ENCODE measurements around the gene OAS1. TPM values are rescaled to one million over a fixed set of nuclear protein-coding genes. Genes with fewer than 3 reads are reported as not detected.

OAS1 gene
- total and polyA plus RNA-seq, 2 donors (not counting 1 experiment from before 2014, with no cell fraction given) = 48.3 to 70.2 TPM

DNA sequence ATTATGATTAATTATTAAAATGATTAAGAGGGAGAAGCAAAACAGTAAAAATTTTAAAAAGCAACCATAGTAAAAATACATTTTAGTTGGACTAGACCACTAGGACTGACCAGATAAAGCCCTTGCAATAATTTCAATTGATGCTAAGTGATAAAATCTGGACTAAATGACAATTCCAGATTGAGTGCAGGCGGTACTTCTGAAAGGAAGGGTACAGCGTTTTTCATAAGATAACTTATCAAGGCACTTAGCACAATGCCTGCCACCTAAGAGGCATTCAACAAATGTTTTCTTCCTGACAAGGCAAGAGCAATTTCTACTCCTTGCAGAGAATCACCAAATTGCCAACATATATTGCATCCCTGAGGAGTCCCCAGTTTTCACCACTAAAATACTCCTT lies 37.7 kb upstream of the OAS1 start:
- H3K79me2 ChIP-seq (ENCODE audit: control insufficient read depth, insufficient read depth, low read length) = no peaks in the 10 kb centered on the region
- no peak overlapping the region for H3K4me2 ChIP-seq (replicated peaks; ENCODE audit: low read depth, low read length, poor library complexity, severe bottlenecking)
- no peaks in the 10 kb centered on the region for H4K20me1 ChIP-seq (ENCODE audit: control insufficient read depth, insufficient read depth, low read length, poor library complexity, severe bottlenecking)
- H3K27ac ChIP-seq (ENCODE audit: low read length in 2 of 2) = no peak overlapping the region
- H3K36me3 ChIP-seq (replicated peaks in 1 of 2; ENCODE audit: control extremely low read depth in 1 of 2, control insufficient read depth in 1 of 2, extremely low read depth in 1 of 2, insufficient read depth in 2 of 2, low read length in 1 of 2) = no peaks in the 10 kb centered on the region
- DNase-seq = no peak
- no peak overlapping the region for H3K9ac ChIP-seq (ENCODE audit: low read length)
- POLR2A ChIA-PET = no interaction called here
- WGBS (ENCODE audit: insufficient coverage) = no CpG with 5 or more reads among the region's 2 CpGs
- Mint-ChIP-seq H3K4me3 (no peak overlapping the region), H3K4me1 (peaks cover 27% of the 10 kb centered on the region), H3K9me3 (ENCODE audit: insufficient read depth) (no peaks in the 10 kb centered on the region), H3K27me3 (peaks cover 12% of the 10 kb centered on the region), H3K27ac (no peak overlapping the region)
- peaks cover 15% of the 10 kb centered on the region in 2 donors for H3K4me1 ChIP-seq (ENCODE audit: control insufficient read depth in 2 of 2, insufficient read depth in 2 of 2, low read length in 2 of 2)
- H2AFZ ChIP-seq (ENCODE audit: insufficient read depth, low read depth, low read length, poor library complexity, severe bottlenecking) = no peak overlapping the region
- H3K9me3 ChIP-seq (ENCODE audit: control extremely low read depth in 1 of 3, control insufficient read depth in 2 of 3, insufficient read depth in 1 of 3, low read length in 2 of 3) = no peaks in the 10 kb centered on the region
- intact Hi-C loops (cut with micrococcal nuclease) = no loop called here
- H3K27me3 ChIP-seq (replicated peaks in 1 of 4; ENCODE audit: control extremely low read depth in 1 of 4, control insufficient read depth in 3 of 4, insufficient read depth in 4 of 4, low read length in 3 of 4) = peaks cover 0 to 4% (median 0%) of the 10 kb centered on the region in 4 experiments
- no peak overlapping the region for H3K4me3 ChIP-seq (ENCODE audit: control extremely low read depth in 1 of 5, extremely low read depth in 1 of 5, insufficient read depth in 1 of 5, low read depth in 2 of 5, low read length in 4 of 5)
- CTCF ChIA-PET = no interaction called here
- ATAC-seq (ENCODE audit: low read depth) = no peak
- no peak for TF ChIP-seq EZH2 (IDR thresholded peaks at IDR 0.05; ENCODE audit: borderline replicate concordance, insufficient read depth, low read depth, low read length, poor library complexity, severe bottlenecking)
- TF ChIP-seq, protein P1, sequence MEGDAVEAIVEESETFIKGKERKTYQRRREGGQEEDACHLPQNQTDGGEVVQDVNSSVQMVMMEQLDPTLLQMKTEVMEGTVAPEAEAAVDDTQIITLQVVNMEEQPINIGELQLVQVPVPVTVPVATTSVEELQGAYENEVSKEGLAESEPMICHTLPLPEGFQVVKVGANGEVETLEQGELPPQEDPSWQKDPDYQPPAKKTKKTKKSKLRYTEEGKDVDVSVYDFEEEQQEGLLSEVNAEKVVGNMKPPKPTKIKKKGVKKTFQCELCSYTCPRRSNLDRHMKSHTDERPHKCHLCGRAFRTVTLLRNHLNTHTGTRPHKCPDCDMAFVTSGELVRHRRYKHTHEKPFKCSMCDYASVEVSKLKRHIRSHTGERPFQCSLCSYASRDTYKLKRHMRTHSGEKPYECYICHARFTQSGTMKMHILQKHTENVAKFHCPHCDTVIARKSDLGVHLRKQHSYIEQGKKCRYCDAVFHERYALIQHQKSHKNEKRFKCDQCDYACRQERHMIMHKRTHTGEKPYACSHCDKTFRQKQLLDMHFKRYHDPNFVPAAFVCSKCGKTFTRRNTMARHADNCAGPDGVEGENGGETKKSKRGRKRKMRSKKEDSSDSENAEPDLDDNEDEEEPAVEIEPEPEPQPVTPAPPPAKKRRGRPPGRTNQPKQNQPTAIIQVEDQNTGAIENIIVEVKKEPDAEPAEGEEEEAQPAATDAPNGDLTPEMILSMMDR (IDR thresholded peaks at IDR 0.05) = no peak

DNA sequence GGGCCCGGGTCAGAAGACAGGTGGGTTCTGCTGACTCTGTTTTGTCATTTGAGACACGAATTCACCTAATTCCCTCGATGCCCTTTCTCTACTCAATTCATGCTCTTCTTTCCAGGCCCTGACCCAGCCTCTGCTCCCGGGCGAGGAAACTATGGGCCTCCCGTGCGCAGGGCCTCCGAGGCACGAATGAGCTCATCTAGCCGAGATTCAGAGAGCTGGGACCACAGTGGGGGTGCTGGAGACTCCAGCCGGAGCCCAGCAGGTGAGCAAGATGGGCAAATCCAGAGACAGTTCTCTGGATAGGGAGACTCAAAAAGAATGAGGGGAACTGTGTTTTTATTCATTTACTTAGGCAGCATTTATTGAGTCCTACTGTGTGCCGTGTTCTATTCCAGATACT lies 37.0 kb upstream of the OAS1 start:
- ChIA-PET POLR2A (no interaction called here), CTCF (no interaction called here)
- peaks cover 0 to 4% (median 0%) of the 10 kb centered on the region in 4 experiments for H3K27me3 ChIP-seq (replicated peaks in 1 of 4; ENCODE audit: control extremely low read depth in 1 of 4, control insufficient read depth in 3 of 4, insufficient read depth in 4 of 4, low read length in 3 of 4)
- peaks cover 16% of the 10 kb centered on the region for H3K27me3 Mint-ChIP-seq
- H3K36me3 ChIP-seq (replicated peaks in 1 of 2; ENCODE audit: control extremely low read depth in 1 of 2, control insufficient read depth in 1 of 2, extremely low read depth in 1 of 2, insufficient read depth in 2 of 2, low read length in 1 of 2) = no peaks in the 10 kb centered on the region
- no peak overlapping the region for H2AFZ ChIP-seq (ENCODE audit: insufficient read depth, low read depth, low read length, poor library complexity, severe bottlenecking)
- no peak for DNase-seq
- H3K4me2 ChIP-seq (replicated peaks; ENCODE audit: low read depth, low read length, poor library complexity, severe bottlenecking) = no peak overlapping the region
- no peaks in the 10 kb centered on the region for H4K20me1 ChIP-seq (ENCODE audit: control insufficient read depth, insufficient read depth, low read length, poor library complexity, severe bottlenecking)
- H3K27ac ChIP-seq (ENCODE audit: low read length in 2 of 2) = no peak overlapping the region
- peaks cover 15% of the 10 kb centered on the region in 2 donors for H3K4me1 ChIP-seq (ENCODE audit: control insufficient read depth in 2 of 2, insufficient read depth in 2 of 2, low read length in 2 of 2)
- H3K4me3 Mint-ChIP-seq = no peak overlapping the region
- no peak overlapping the region for H3K27ac Mint-ChIP-seq
- no peak for TF ChIP-seq EZH2 (IDR thresholded peaks at IDR 0.05; ENCODE audit: borderline replicate concordance, insufficient read depth, low read depth, low read length, poor library complexity, severe bottlenecking)
- TF ChIP-seq, protein P1 (IDR thresholded peaks at IDR 0.05) = no peak
- no peaks in the 10 kb centered on the region for H3K9me3 ChIP-seq (ENCODE audit: control extremely low read depth in 1 of 3, control insufficient read depth in 2 of 3, insufficient read depth in 1 of 3, low read length in 2 of 3)
- ATAC-seq (ENCODE audit: low read depth) = no peak
- intact Hi-C loops (cut with micrococcal nuclease) = no loop called here
- no peaks in the 10 kb centered on the region for H3K9me3 Mint-ChIP-seq (ENCODE audit: insufficient read depth)
- WGBS (ENCODE audit: insufficient coverage) = 93% methylated on average over 10 of the region's 12 CpGs
- no peak overlapping the region for H3K4me3 ChIP-seq (ENCODE audit: control extremely low read depth in 1 of 5, extremely low read depth in 1 of 5, insufficient read depth in 1 of 5, low read depth in 2 of 5, low read length in 4 of 5)
- no peaks in the 10 kb centered on the region for H3K79me2 ChIP-seq (ENCODE audit: control insufficient read depth, insufficient read depth, low read length)
- H3K9ac ChIP-seq (ENCODE audit: low read length) = no peak overlapping the region
- peaks cover 21% of the 10 kb centered on the region for H3K4me1 Mint-ChIP-seq
